ENCODE measurements around the gene SLC30A3. TPM values are rescaled to one million over a fixed set of nuclear protein-coding genes. Genes with fewer than 3 reads are reported as not detected.
A peak's percentile ranks its signal among the peaks of the same experiment; 100 is the strongest.
"Not testable (repeated sequence)": the region's sequence is repeated elsewhere in the genome, so short reads cannot be mapped to it uniquely, and the experiment has no call there.

The SLC30A3 gene
- total RNA-seq, 1 donor from 2014 or later = not detected

DNA sequence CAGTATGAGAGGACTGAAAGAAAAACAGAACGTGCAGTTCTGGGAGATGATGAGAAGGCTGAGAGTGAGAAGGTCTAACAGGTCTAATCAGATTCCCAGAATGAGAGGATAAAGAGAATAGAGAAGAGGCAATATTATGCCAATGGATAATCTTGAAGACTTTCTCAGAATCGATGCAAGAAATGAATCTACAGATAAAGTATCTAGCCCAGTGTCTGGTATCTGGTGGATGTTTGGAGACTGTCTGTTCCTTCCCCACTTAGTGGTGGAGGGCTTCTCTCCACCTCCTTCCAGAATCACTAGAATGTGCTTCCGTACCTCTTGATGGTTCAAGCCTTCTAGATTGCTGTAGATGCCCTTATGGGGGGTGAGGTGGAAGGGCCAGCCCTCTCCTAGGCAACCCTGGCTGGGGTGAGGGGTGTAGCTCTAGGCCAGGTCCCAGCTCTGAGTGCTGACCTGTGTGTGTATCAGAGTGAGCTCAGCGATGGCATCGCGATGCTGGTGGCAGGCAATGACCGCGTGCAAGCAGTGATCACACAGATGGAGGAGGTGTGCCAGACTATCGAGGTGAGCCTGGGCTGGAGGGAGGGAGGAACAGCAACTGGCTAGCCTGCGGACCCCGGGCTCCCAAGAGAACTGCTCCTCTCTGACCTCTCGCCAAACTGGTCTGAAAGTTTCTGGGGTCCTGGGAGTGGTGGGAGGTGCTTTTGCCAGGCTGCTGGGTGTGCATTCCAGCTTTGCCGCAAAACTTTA is 41.8 kb upstream of the SLC30A3 start:
- Mint-ChIP-seq H3K4me3 (ENCODE audit: low read depth) (no peak overlapping the region), H3K4me1 (ENCODE audit: low read depth) (no peaks in the 10 kb centered on the region), H3K27me3 (peaks cover 47% of the 10 kb centered on the region), H3K36me3 (ENCODE audit: insufficient read depth) (peaks cover 2% of the 10 kb centered on the region), H3K9me3 (ENCODE audit: low read depth) (no peaks in the 10 kb centered on the region), H3K27ac (no peak overlapping the region)
- DNase-seq (ENCODE audit: low spot score, unreplicated experiment) = no peak
- TF ChIP-seq, protein P1, sequence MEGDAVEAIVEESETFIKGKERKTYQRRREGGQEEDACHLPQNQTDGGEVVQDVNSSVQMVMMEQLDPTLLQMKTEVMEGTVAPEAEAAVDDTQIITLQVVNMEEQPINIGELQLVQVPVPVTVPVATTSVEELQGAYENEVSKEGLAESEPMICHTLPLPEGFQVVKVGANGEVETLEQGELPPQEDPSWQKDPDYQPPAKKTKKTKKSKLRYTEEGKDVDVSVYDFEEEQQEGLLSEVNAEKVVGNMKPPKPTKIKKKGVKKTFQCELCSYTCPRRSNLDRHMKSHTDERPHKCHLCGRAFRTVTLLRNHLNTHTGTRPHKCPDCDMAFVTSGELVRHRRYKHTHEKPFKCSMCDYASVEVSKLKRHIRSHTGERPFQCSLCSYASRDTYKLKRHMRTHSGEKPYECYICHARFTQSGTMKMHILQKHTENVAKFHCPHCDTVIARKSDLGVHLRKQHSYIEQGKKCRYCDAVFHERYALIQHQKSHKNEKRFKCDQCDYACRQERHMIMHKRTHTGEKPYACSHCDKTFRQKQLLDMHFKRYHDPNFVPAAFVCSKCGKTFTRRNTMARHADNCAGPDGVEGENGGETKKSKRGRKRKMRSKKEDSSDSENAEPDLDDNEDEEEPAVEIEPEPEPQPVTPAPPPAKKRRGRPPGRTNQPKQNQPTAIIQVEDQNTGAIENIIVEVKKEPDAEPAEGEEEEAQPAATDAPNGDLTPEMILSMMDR (IDR thresholded peaks at IDR 0.05; ENCODE audit: unreplicated experiment) = no peak

DNA sequence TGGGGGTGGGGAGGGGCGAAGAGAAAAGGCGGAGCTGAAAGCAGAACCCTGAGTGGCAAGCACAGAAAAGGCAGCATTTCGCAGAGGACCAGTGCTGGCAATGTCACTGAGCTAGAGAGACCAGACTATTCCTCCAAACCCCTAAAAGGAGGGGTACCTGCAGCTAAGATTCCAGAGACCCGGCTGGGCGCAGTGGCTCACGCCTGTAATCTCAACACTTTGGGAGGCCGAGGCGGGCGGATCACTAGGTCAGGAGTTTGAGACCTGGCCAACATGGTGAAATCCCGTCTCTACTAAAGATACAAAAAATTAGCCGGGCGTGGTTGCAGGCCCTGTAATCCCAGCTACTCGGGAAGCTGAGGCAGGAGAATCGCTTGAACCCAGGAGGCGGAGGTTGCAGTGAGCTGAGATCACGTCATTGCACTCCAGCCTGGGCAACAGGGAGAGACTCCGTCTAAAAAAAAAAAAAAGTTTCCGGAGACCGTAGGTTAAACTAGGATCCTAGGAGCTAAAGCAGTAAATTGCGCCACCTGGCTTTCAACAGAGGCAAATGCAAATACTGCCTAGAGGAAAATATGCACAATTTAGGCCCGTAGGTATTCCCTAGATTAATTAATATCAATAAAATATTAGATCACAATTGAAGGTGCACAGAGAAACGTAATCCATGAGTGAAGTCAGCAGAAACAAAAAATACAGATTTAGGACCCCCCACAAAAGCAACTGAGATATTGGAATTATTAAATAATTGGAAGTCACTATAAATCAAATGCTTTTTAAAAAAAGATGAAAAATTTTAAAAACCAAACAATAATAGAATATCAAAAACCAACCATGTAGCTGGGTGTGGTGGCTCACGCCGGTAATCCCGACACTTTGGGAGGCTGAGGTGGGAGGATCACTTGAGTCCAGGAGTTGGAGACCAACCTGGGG is 40.5 kb upstream of the SLC30A3 start:
- Mint-ChIP-seq H3K27ac (no peak overlapping the region), H3K4me3 (ENCODE audit: low read depth) (no peak overlapping the region), H3K36me3 (ENCODE audit: insufficient read depth) (no peaks in the 10 kb centered on the region), H3K27me3 (peaks cover 40% of the 10 kb centered on the region), H3K9me3 (ENCODE audit: low read depth) (no peaks in the 10 kb centered on the region), H3K4me1 (ENCODE audit: low read depth) (peaks cover 6% of the 10 kb centered on the region)
- TF ChIP-seq, protein P1 (IDR thresholded peaks at IDR 0.05; ENCODE audit: unreplicated experiment) = peak; percentile 97
- no peak for DNase-seq (ENCODE audit: low spot score, unreplicated experiment)

DNA sequence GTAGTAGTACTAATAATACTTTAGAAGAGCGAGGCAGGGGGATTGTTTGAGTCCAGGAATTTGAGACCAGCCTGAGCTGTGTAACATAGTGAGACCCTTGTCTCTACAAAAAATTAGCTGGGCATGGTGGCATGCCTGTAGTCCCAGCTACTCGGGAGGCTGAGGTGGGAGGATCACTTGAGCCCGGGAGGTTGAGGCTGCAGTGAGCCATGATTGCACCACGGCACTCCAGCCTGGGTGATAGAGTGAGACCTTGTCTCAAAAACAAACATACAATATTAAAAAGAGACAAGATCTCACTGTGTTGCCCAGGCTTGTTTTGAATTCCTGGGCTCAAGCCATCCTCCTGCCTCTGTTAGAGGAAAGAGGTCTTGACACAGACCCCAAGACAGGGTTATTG is 37.8 kb upstream of the SLC30A3 start:
- not testable (repeated sequence) for H3K4me3 Mint-ChIP-seq (ENCODE audit: low read depth); H3K4me1 Mint-ChIP-seq (ENCODE audit: low read depth); H3K9me3 Mint-ChIP-seq (ENCODE audit: low read depth); H3K27ac Mint-ChIP-seq; DNase-seq (ENCODE audit: low spot score, unreplicated experiment); H3K36me3 Mint-ChIP-seq (ENCODE audit: insufficient read depth)
- H3K27me3 Mint-ChIP-seq = peaks cover 22% of the 10 kb centered on the region

DNA sequence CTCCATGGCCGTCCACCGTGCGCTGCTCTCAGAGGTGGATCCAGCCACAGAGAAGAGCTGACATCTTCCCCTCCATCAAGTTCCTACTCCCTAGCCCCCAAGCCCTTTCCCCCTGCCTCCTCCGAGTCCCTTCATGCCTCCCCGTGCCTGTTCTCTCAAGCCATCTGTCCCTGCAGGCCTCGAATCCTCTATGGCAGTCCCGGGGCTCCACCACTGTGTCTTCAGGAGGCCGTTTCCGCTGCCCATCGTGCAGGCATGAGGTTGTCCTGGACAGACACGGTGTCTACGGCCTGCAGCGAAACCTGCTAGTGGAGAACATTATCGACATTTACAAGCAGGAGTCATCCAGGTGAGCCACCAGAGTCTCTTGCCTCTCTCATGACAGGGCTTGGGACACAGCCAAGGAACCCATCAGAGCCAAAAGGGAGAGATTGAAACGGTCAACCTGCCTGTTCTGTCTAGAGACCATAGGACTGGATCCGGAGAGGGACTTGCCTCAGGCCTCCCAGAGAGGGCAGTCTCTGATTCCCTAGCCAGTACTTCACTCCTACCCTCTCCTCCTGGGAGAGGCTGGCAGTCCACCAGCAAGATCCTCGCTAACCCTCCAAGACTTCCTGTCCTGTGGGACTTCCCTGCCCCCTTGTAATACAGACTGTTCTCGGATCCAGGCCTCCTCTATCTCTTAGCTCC is 35.7 kb upstream of the SLC30A3 start:
- Mint-ChIP-seq H3K27me3 (peaks cover 7% of the 10 kb centered on the region), H3K4me3 (ENCODE audit: low read depth) (no peak overlapping the region), H3K4me1 (ENCODE audit: low read depth) (peaks cover 6% of the 10 kb centered on the region), H3K36me3 (ENCODE audit: insufficient read depth) (no peaks in the 10 kb centered on the region), H3K27ac (no peak overlapping the region), H3K9me3 (ENCODE audit: low read depth) (no peaks in the 10 kb centered on the region)
- TF ChIP-seq, protein P1 (IDR thresholded peaks at IDR 0.05; ENCODE audit: unreplicated experiment) = no peak
- DNase-seq (ENCODE audit: low spot score, unreplicated experiment) = no peak

DNA sequence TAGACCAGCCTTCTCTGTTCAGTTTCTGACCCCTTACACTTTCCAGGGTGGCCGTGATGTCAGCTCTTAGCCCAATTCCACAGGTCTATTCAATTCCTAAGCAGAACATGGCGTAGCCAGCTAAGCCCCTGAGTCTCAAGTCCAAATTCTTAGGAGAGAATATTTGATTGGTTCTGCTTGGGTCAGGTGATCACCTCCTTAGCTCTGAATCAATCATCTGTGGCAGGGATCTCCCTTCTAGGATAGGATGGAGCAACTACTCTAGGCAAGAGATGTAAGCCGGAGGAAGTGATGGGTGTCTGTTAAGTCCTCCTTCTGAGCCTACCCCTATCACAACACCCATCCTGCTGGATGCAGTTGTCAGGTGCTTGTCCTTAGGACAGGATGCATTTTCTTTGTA is 34.3 kb upstream of the SLC30A3 start:
- Mint-ChIP-seq H3K4me3 (ENCODE audit: low read depth) (no peak overlapping the region), H3K27me3 (peaks cover 13% of the 10 kb centered on the region), H3K27ac (no peak overlapping the region), H3K9me3 (ENCODE audit: low read depth) (no peaks in the 10 kb centered on the region), H3K4me1 (ENCODE audit: low read depth) (peaks cover 15% of the 10 kb centered on the region), H3K36me3 (ENCODE audit: insufficient read depth) (no peaks in the 10 kb centered on the region)
- TF ChIP-seq, protein P1 (IDR thresholded peaks at IDR 0.05; ENCODE audit: unreplicated experiment) = no peak
- no peak for DNase-seq (ENCODE audit: low spot score, unreplicated experiment)

Measured in progenitor cell of endocrine pancreas (in vitro differentiated cells).